B cell (primary cell): ENCODE data around the gene QRICH2. TPM values are rescaled to one million over a fixed set of nuclear protein-coding genes. Genes with fewer than 3 reads are reported as not detected.

Source experiments
- ATAC-seq: fragments of 200-7000 bp; cut with Tn5 transposase; one replicate; pipeline ENCODE4 v1.10.0; 2021; ENCODE audit warnings: low read depth, mild to moderate bottlenecking, moderate number of reproducible peaks, moderate library complexity
- CTCF ChIA-PET: fragments of 350-600 bp; sonication (Branson Sonifier 250); formaldehyde crosslinking; loops from one replicate; lab custom pipeline; 2021; ENCODE audit warnings: antibody characterized with exemption, inconsistent platforms; lab: Charles Lee
- POLR2A ChIA-PET: fragments of 350-600 bp; sonication (Branson Sonifier 250); formaldehyde crosslinking; loops from one replicate; lab custom pipeline; 2021; ENCODE audit warnings: antibody characterized with exemption; lab: Charles Lee
- DNase-seq: peaks from one replicate; pipeline ENCODE4 v3.0.0; 2013
- H2AFZ ChIP-seq: 2 replicates; pipeline ENCODE4 v1.6.1; 2012; ENCODE audit warnings: mild to moderate bottlenecking, low read depth, low read length; ENCODE audit not compliant: insufficient read depth, poor library complexity, severe bottlenecking
- H3K27ac ChIP-seq, 2 donors: 1 replicate in 1 of 2; 2 replicates in 1 of 2; pipeline ENCODE4 v1.5.1; 2012 to 2013; ENCODE audit warnings: low read length in 2 of 2, mild to moderate bottlenecking in 2 of 2, moderate library complexity in 1 of 2
- H3K27me3 ChIP-seq, 4 experiments: fragments of 200-600 bp in 1 of 4; sonication (generic) in 1 of 4; replicated peaks in 1 of 4; 1 replicate in 2 of 4; 2 replicates in 2 of 4; pipeline versions ENCODE4 v1.6.1 to v1.7.0; 2013 to 2016; ENCODE audit warnings: low read length in 3 of 4, mild to moderate bottlenecking in 2 of 4, mixed read lengths in 1 of 4, moderate library complexity in 1 of 4; ENCODE audit not compliant: insufficient read depth in 4 of 4, control insufficient read depth in 3 of 4; ENCODE audit errors: control extremely low read depth in 1 of 4
- H3K36me3 ChIP-seq, 2 experiments: replicated peaks in 1 of 2; 1 replicate in 1 of 2; 2 replicates in 1 of 2; pipeline versions ENCODE4 v1.6.1 to v1.7.1; 2013; ENCODE audit warnings: low read length in 1 of 2; ENCODE audit not compliant: insufficient read depth in 2 of 2, control insufficient read depth in 1 of 2; ENCODE audit errors: control extremely low read depth in 1 of 2, extremely low read depth in 1 of 2
- H3K4me1 ChIP-seq, 2 donors: fragments of 200-600 bp in 1 of 2; sonication (generic) in 1 of 2; 1 replicate in 1 of 2; 2 replicates in 1 of 2; pipeline versions ENCODE4 v1.5.1 to v1.6.1; 2013 to 2017; ENCODE audit warnings: low read length in 2 of 2; ENCODE audit not compliant: control insufficient read depth in 2 of 2, insufficient read depth in 2 of 2
- H3K4me2 ChIP-seq: replicated peaks from 2 replicates; pipeline ENCODE3; 2012; ENCODE audit warnings: mild to moderate bottlenecking, low read depth, low read length; ENCODE audit not compliant: poor library complexity, severe bottlenecking
- H3K4me3 ChIP-seq, 5 experiments: fragments of 200-600 bp in 1 of 5; sonication (generic) in 1 of 5; 1 replicate in 3 of 5; 2 replicates in 2 of 5; pipeline versions ENCODE4 v1.5.1 to v1.7.0; 2011 to 2016; ENCODE audit warnings: low read length in 4 of 5, mild to moderate bottlenecking in 4 of 5, low read depth in 2 of 5, control low read depth in 1 of 5, moderate library complexity in 1 of 5; ENCODE audit not compliant: insufficient read depth in 1 of 5; ENCODE audit errors: control extremely low read depth in 1 of 5, extremely low read depth in 1 of 5
- H3K79me2 ChIP-seq: fragments of 200-600 bp; sonication (generic); one replicate; pipeline ENCODE4 v1.6.0; 2016; ENCODE audit warnings: low read length; ENCODE audit not compliant: control insufficient read depth, insufficient read depth
- H3K9ac ChIP-seq: fragments of 200-600 bp; sonication (generic); 2 replicates; pipeline ENCODE4 v1.6.1; 2017; ENCODE audit warnings: mild to moderate bottlenecking, low read length, moderate library complexity
- H3K9me3 ChIP-seq, 3 donors: one replicate each; pipeline versions ENCODE4 v1.6.1 to v1.7.1; 2013; ENCODE audit warnings: low read length in 2 of 3; ENCODE audit not compliant: control insufficient read depth in 2 of 3, insufficient read depth in 1 of 3; ENCODE audit errors: control extremely low read depth in 1 of 3
- H4K20me1 ChIP-seq: 2 replicates; pipeline ENCODE4 v1.6.0; 2012; ENCODE audit warnings: mild to moderate bottlenecking, low read length; ENCODE audit not compliant: insufficient read depth, control insufficient read depth, poor library complexity, severe bottlenecking
- H3K27ac Mint-ChIP-seq: one replicate; pipeline ENCODE4 v1.8.0; 2021; ENCODE audit warnings: mixed read lengths
- H3K27me3 Mint-ChIP-seq: one replicate; pipeline ENCODE4 v1.8.0; 2021; ENCODE audit warnings: mixed read lengths
- H3K4me1 Mint-ChIP-seq: one replicate; pipeline ENCODE4 v1.8.0; 2021; ENCODE audit warnings: mixed read lengths
- H3K4me3 Mint-ChIP-seq: one replicate; pipeline ENCODE4 v1.8.0; 2021; ENCODE audit warnings: mixed read lengths
- H3K9me3 Mint-ChIP-seq: one replicate; pipeline ENCODE4 v1.8.0; 2022; ENCODE audit warnings: mixed read lengths; ENCODE audit not compliant: insufficient read depth
- CTCF ChIP-seq: fragments of 200-600 bp; IDR thresholded peaks from one replicate; pipeline ENCODE4 v1.8.0; 2022; ENCODE audit warnings: antibody characterized with exemption, mild to moderate bottlenecking
- EZH2 ChIP-seq: IDR thresholded peaks from 2 replicates; pipeline ENCODE4 v1.6.1; 2012; ENCODE audit warnings: borderline replicate concordance, low read depth, mild to moderate bottlenecking, moderate library complexity, low read length; ENCODE audit not compliant: insufficient read depth, poor library complexity, severe bottlenecking
- WGBS: methylation state at CpG from one replicate; pipeline ENCODE4 v1.1.5; 2013; ENCODE audit warnings: missing lambda C conversion rate; ENCODE audit not compliant: insufficient coverage; 5-methylcytosine and 5-hydroxymethylcytosine counted together
- intact Hi-C: fragments of 100-400 bp; cut with micrococcal nuclease; formaldehyde crosslinking; loops from one replicate; pipeline ENCODE4 v1.10.0; 2022
- polyA plus RNA-seq: library from polyadenylated mRNA; depleted of rRNA; stranded (reverse); fragments of >200 nt; gene quantifications from 2 replicates; pipeline ENCODE4 v1.2.3, GENCODE V29; 2012
- total RNA-seq, 2 donors: library from RNA; stranded (reverse); fragments of 120-200 nt in 1 of 2; gene quantifications; 1 replicate in 1 of 2; 2 replicates in 1 of 2; pipeline versions ENCODE4 v1.2.3 to v1.2.4, GENCODE V29; 2013 to 2022

QRICH2 gene
- total and polyA plus RNA-seq, 2 donors (not counting 1 experiment from before 2014, with no cell fraction given), result 4.4 to 4.5 TPM

- CTCF ChIA-PET, result interaction anchor here (0.5 to 0.9 kb wide), 5 partner anchors 15 to 464 kb away, joined by 3 to 4 read pairs (median 3); no protein-coding TSS in a partner anchor
- no peaks in the 10 kb centered on the region for H3K9me3 ChIP-seq
- H3K27ac Mint-ChIP-seq, result no peak overlapping the region
- H2AFZ ChIP-seq, result no peak overlapping the region
- intact Hi-C loops, result no loop called here
- H3K4me2 ChIP-seq, result no peak overlapping the region
- H4K20me1 ChIP-seq, result no peaks in the 10 kb centered on the region
- H3K27ac ChIP-seq, result no peak overlapping the region
- H3K4me1 ChIP-seq, result no peaks in the 10 kb centered on the region
- no peaks in the 10 kb centered on the region for H3K27me3 Mint-ChIP-seq
- H3K4me3 Mint-ChIP-seq, result no peak overlapping the region
- no peak for DNase-seq
- no peaks in the 10 kb centered on the region for H3K27me3 ChIP-seq
- ATAC-seq, result no peak
- H3K4me1 Mint-ChIP-seq, result no peaks in the 10 kb centered on the region
- no peaks in the 10 kb centered on the region for H3K9me3 Mint-ChIP-seq
- H3K36me3 ChIP-seq, result peaks cover 2 to 23% of the 10 kb centered on the region in 2 experiments
- H3K4me3 ChIP-seq, result no peak overlapping the region
- no peak for TF ChIP-seq EZH2
- H3K9ac ChIP-seq, result no peak overlapping the region
- peaks cover 3% of the 10 kb centered on the region for H3K79me2 ChIP-seq
- POLR2A ChIA-PET, result no interaction called here
- 100% methylated on average over 3 of the region's 8 CpGs for WGBS
Measured at GRCh38 chr17:76329664-76330063, 21.6 kb upstream of the QRICH2 start.

- no peaks in the 10 kb centered on the region for H3K9me3 ChIP-seq
- H3K4me2 ChIP-seq, result no peak overlapping the region
- H3K9ac ChIP-seq, result no peak overlapping the region
- H3K27ac Mint-ChIP-seq, result no peak overlapping the region
- DNase-seq (no peak), ATAC-seq (no peak)
- H3K27me3 ChIP-seq, result no peaks in the 10 kb centered on the region
- H3K4me1 ChIP-seq, result no peaks in the 10 kb centered on the region
- ChIA-PET POLR2A (no interaction called here), CTCF (interaction anchor here (1.7 kb wide), 1 partner anchor 58 kb away, joined by 5 read pairs; no protein-coding TSS in a partner anchor)
- no peaks in the 10 kb centered on the region for H3K79me2 ChIP-seq
- no peak overlapping the region for H3K4me3 ChIP-seq
- H2AFZ ChIP-seq, result no peak overlapping the region
- no peaks in the 10 kb centered on the region for H4K20me1 ChIP-seq
- H3K9me3 Mint-ChIP-seq, result no peaks in the 10 kb centered on the region
- WGBS, result no CpG with 5 or more reads among the region's 6 CpGs
- no peak for TF ChIP-seq EZH2
- TF ChIP-seq CTCF, result no peak
- H3K27ac ChIP-seq, result no peak overlapping the region
- intact Hi-C loops, result no loop called here
- H3K27me3 Mint-ChIP-seq, result no peaks in the 10 kb centered on the region
- H3K4me3 Mint-ChIP-seq, result no peak overlapping the region
- no peaks in the 10 kb centered on the region for H3K4me1 Mint-ChIP-seq
- H3K36me3 ChIP-seq, result peaks cover 2 to 23% of the 10 kb centered on the region in 2 experiments
Measured at GRCh38 chr17:76327696-76328095, 19.6 kb upstream of the QRICH2 start.
